ENCODE results near the gene LPAR3. TPM values are rescaled to one million over a fixed set of nuclear protein-coding genes. Genes with fewer than 3 reads are reported as not detected.

Gene LPAR3
- total and polyA plus RNA-seq, 12 donors: 4.7 to 17.3 (median 10.7) TPM

- no peak for DNase-seq
- H3K27ac ChIP-seq: no peak overlapping the region
- no peak overlapping the region for H3K4me3 ChIP-seq
- TF ChIP-seq, protein P1, sequence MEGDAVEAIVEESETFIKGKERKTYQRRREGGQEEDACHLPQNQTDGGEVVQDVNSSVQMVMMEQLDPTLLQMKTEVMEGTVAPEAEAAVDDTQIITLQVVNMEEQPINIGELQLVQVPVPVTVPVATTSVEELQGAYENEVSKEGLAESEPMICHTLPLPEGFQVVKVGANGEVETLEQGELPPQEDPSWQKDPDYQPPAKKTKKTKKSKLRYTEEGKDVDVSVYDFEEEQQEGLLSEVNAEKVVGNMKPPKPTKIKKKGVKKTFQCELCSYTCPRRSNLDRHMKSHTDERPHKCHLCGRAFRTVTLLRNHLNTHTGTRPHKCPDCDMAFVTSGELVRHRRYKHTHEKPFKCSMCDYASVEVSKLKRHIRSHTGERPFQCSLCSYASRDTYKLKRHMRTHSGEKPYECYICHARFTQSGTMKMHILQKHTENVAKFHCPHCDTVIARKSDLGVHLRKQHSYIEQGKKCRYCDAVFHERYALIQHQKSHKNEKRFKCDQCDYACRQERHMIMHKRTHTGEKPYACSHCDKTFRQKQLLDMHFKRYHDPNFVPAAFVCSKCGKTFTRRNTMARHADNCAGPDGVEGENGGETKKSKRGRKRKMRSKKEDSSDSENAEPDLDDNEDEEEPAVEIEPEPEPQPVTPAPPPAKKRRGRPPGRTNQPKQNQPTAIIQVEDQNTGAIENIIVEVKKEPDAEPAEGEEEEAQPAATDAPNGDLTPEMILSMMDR (IDR thresholded peaks at IDR 0.05): no peak
- intact Hi-C loops (cut with DNase I): loop anchor here in 1 of 10 donors (2.0 kb wide), 1 partner anchor 20 kb away; no protein-coding TSS in a partner anchor
- H3K9me3 ChIP-seq: no peaks in the 10 kb centered on the region
- H3K27me3 ChIP-seq: no peaks in the 10 kb centered on the region
- WGBS, 2 donors: 79 to 84% methylated on average over 4 of the region's 4 CpGs
- H3K36me3 ChIP-seq: no peaks in the 10 kb centered on the region
- ATAC-seq: no peak
- H3K4me1 ChIP-seq: peaks cover 0 to 2% (median 0%) of the 10 kb centered on the region in 9 donors
Measured at GRCh38 chr1:84833194-84833593, 59.8 kb downstream of the LPAR3 start.

- Histone ChIP-seq H3K9me3 (no peaks in the 10 kb centered on the region), H3K27me3 (no peaks in the 10 kb centered on the region), H3K4me1 (peaks cover 0 to 4% (median 0%) of the 10 kb centered on the region in 9 donors), H3K36me3 (no peaks in the 10 kb centered on the region), H3K27ac (no peak overlapping the region), H3K4me3 (no peak overlapping the region)
- DNase-seq (no peak), ATAC-seq (no peak)
- 75 to 82% methylated on average over 5 of the region's 5 CpGs for WGBS, 2 donors
- TF ChIP-seq, protein P1 (IDR thresholded peaks at IDR 0.05): no peak
- intact Hi-C loops (cut with DNase I): no loop called here
Measured at GRCh38 chr1:84830136-84830535, 62.9 kb downstream of the LPAR3 start.

DNA sequence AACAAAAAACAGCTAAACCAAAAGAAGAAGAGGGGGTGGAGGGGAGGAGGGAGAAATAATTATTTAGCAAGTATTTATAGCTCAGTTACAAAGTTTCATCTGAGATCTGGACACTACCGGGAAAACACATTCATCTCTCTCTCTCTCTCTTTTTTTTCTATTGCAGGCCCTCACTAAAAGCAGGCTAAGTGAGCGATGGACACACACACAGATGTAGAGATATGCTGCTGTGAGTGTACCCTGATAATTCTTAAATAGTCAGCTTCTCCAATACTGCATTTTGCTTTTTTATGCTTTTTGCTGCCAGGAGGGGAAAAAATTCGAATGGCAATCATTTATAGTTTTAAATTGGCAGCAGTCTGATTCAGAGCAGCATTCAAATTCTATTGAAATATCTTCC is 65.0 kb downstream of the LPAR3 start:
- 59% methylated on average over 3 of the region's 3 CpGs for WGBS, 2 donors
- TF ChIP-seq, protein P1 (IDR thresholded peaks at IDR 0.05): no peak
- H3K4me3 ChIP-seq: no peak overlapping the region
- intact Hi-C loops (cut with DNase I): no loop called here
- H3K27me3 ChIP-seq: no peaks in the 10 kb centered on the region
- no peak for DNase-seq
- H3K9me3 ChIP-seq: no peaks in the 10 kb centered on the region
- no peak for ATAC-seq
- H3K36me3 ChIP-seq: no peaks in the 10 kb centered on the region
- H3K27ac ChIP-seq: no peak overlapping the region
- H3K4me1 ChIP-seq: peaks cover 0 to 4% (median 0%) of the 10 kb centered on the region in 9 donors

DNA sequence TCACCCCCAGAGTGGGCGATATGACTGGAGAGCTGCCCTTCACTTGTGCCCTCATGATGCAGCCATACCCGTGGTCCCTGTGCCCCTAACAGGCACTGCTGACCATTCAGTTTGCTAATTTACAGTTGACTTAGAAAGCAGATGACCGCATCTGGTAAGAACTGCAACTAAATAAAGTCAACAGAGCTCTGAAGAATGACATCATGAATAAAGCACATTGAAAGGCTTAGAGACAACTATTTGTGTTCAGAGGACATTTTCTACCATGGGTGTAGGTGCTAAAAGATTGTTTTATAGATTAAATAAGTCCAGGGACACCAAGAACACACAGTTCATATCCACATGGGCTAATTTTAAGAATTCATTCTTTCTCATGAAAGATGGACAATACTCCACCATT is 65.5 kb downstream of the LPAR3 start:
- no peaks in the 10 kb centered on the region for H3K36me3 ChIP-seq
- no peak for DNase-seq
- WGBS, 2 donors: 67 to 70% methylated on average over 3 of the region's 3 CpGs
- H3K4me1 ChIP-seq: peaks cover 0 to 4% (median 0%) of the 10 kb centered on the region in 9 donors
- no peak for ATAC-seq
- intact Hi-C loops (cut with DNase I): no loop called here
- no peaks in the 10 kb centered on the region for H3K9me3 ChIP-seq
- no peak overlapping the region for H3K4me3 ChIP-seq
- TF ChIP-seq, protein P1 (IDR thresholded peaks at IDR 0.05): no peak
- H3K27me3 ChIP-seq: no peaks in the 10 kb centered on the region
- H3K27ac ChIP-seq: no peak overlapping the region
